ENCODE results near the gene NAV3.

The NAV3 gene, protein sequence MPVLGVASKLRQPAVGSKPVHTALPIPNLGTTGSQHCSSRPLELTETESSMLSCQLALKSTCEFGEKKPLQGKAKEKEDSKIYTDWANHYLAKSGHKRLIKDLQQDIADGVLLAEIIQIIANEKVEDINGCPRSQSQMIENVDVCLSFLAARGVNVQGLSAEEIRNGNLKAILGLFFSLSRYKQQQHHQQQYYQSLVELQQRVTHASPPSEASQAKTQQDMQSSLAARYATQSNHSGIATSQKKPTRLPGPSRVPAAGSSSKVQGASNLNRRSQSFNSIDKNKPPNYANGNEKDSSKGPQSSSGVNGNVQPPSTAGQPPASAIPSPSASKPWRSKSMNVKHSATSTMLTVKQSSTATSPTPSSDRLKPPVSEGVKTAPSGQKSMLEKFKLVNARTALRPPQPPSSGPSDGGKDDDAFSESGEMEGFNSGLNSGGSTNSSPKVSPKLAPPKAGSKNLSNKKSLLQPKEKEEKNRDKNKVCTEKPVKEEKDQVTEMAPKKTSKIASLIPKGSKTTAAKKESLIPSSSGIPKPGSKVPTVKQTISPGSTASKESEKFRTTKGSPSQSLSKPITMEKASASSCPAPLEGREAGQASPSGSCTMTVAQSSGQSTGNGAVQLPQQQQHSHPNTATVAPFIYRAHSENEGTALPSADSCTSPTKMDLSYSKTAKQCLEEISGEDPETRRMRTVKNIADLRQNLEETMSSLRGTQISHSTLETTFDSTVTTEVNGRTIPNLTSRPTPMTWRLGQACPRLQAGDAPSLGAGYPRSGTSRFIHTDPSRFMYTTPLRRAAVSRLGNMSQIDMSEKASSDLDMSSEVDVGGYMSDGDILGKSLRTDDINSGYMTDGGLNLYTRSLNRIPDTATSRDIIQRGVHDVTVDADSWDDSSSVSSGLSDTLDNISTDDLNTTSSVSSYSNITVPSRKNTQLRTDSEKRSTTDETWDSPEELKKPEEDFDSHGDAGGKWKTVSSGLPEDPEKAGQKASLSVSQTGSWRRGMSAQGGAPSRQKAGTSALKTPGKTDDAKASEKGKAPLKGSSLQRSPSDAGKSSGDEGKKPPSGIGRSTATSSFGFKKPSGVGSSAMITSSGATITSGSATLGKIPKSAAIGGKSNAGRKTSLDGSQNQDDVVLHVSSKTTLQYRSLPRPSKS (N-terminal part only)

DNA sequence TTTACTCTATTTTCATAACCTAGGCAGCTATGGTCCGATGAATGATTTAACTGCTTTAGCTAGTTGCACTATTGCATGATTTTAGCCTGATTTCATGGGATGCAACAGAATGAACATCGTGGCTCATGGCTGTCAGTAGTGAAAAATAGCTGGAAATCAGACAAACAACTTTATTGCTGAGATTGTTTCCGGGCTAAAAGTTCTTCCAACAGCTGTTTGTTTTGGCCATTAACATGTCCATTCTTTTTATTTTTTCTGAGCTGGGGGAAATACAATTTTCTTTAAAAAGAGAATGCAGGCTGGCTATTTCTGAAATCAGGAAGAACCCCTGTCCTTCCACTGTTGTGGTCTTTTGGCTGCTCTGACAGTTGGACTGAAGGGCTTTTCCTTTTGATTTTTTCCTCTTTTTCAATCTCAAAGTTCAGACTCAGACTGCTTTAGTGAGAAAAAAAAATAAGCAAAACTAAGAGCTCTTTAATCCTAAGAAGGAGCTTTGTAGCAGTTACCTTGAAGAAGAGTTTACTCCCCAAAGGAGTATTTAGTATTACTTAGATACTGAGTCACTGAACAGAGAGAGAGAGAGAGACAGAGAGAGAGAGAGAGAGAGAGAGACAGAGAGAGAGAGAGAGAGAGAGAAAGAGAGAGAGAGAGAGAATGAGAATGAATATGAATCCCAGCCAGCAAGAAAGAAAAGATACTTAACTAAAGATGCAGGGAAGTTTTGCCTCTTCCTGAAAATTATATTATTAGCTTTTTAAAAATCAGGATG is at the start of gene NAV3:
Gene NAV3 (plus strand): TSS at position 312 of the 769 bp plus-strand sequence. CDS start 568 bp downstream, outside the sequence.
- TF ChIP-seq, protein P1, sequence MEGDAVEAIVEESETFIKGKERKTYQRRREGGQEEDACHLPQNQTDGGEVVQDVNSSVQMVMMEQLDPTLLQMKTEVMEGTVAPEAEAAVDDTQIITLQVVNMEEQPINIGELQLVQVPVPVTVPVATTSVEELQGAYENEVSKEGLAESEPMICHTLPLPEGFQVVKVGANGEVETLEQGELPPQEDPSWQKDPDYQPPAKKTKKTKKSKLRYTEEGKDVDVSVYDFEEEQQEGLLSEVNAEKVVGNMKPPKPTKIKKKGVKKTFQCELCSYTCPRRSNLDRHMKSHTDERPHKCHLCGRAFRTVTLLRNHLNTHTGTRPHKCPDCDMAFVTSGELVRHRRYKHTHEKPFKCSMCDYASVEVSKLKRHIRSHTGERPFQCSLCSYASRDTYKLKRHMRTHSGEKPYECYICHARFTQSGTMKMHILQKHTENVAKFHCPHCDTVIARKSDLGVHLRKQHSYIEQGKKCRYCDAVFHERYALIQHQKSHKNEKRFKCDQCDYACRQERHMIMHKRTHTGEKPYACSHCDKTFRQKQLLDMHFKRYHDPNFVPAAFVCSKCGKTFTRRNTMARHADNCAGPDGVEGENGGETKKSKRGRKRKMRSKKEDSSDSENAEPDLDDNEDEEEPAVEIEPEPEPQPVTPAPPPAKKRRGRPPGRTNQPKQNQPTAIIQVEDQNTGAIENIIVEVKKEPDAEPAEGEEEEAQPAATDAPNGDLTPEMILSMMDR (IDR thresholded peaks at IDR 0.05; ENCODE audit: insufficient read depth, low read length, missing control alignments) = no peak
- ChIA-PET CTCF (no interaction called here), POLR2A (no interaction called here)
- DNase-seq (ENCODE audit: low read depth, low spot score) = no peak
- no peak within 1 kb of the TSS for H3K4me3 ChIP-seq (ENCODE audit: low read depth, low read length)

DNA sequence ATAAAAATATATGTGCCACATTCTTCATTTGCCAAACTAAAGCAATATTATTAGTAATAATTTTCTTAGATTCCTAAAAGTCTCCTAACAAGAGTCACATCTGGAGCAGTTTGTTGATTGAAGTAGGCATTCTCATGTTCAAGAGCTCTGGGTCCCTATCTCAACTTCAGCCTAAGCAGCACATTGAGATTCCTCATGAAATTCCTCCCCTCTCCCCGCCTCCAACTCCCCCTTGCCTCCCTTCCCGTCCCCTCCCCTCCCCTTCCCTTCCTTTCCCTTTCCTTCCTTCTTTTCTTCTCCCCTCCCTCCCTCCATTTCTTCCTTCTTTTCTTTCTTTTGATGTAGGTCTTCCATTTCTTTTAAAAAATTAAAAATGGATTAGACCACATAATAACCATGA is 48.7 kb upstream of the NAV3 start:
- CTCF ChIA-PET = no interaction called here
- no peak for DNase-seq (ENCODE audit: low read depth, low spot score)
- TF ChIP-seq, protein P1 (IDR thresholded peaks at IDR 0.05; ENCODE audit: insufficient read depth, low read length, missing control alignments) = no peak
- no peak overlapping the region for H3K4me3 ChIP-seq (ENCODE audit: low read depth, low read length)
- POLR2A ChIA-PET = no interaction called here

DNA sequence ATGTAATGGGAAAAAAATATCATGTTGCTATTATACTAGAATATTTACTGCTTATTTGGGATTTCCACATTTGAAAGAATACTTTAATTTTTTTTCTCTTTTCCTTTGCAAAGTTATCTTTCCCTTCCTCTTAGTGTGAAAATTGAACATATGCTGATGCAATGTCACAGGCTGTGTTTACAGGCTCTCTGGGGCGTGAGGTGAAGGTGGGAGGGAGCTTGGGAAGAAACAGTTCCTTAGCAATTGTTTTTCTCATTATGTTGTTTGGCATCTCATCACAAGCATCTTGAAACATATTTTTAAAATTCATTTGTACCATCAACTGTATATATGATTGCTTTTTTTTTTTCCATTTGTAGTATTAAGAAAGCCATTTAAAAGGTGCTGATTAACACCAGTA is 47.9 kb upstream of the NAV3 start:
- no peak overlapping the region for H3K4me3 ChIP-seq (ENCODE audit: low read depth, low read length)
- ChIA-PET CTCF (no interaction called here), POLR2A (no interaction called here)
- no peak for DNase-seq (ENCODE audit: low read depth, low spot score)
- TF ChIP-seq, protein P1 (IDR thresholded peaks at IDR 0.05; ENCODE audit: insufficient read depth, low read length, missing control alignments) = no peak

DNA sequence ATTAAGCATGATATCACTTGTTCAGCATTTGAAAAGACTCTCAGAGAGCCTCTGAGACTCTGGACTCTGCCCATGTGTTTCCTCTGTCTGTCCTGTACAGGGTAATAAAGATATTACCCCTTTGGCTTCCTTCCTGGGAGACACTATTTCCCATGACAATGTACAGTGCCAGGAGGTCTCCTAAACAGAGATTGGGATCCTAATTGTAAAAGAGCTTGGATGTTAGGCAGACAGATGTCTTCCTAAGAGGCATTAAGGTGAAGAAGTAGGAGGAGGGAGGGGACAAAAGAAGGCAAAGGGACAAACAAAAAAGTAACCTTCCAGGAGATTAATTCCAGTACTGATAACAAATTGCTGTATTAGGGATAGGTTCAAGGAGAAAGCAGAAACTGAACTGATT is 45.5 kb upstream of the NAV3 start:
- POLR2A ChIA-PET = no interaction called here
- TF ChIP-seq, protein P1 (IDR thresholded peaks at IDR 0.05; ENCODE audit: insufficient read depth, low read length, missing control alignments) = no peak
- DNase-seq (ENCODE audit: low read depth, low spot score) = no peak
- H3K4me3 ChIP-seq (ENCODE audit: low read depth, low read length) = no peak overlapping the region
- CTCF ChIA-PET = no interaction called here

DNA sequence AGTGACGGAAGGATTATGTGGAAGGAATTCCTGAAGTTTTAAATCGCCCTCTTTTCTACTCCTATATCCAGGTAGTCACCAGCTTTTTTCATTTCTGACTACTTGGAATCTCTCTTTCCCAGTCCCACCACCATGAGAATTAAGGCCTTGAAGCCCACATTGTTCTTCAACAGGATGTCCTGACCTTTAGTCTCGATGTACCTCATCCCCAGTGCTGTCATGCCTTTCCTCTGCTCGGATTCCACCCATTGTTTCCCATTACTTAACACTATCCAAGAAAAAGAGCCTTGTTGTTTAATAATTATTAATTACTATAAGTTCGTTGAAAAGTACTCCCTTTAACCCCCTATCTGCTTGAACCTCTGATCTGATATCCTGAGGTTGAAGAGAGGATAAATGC is 44.0 kb upstream of the NAV3 start:
- H3K4me3 ChIP-seq (ENCODE audit: low read depth, low read length) = no peak overlapping the region
- ChIA-PET CTCF (no interaction called here), POLR2A (no interaction called here)
- DNase-seq (ENCODE audit: low read depth, low spot score) = no peak
- TF ChIP-seq, protein P1 (IDR thresholded peaks at IDR 0.05; ENCODE audit: insufficient read depth, low read length, missing control alignments) = no peak
